Activated T-helper 9 cell treated with anti-CD3 and anti-CD28 coated beads, Interleukin-2, amount 50 U/mL, for 16 hours (primary cell): ENCODE measurements around the gene SEC14L1.

ENCODE experiments used
- DNase-seq: peaks from one replicate; pipeline ENCODE4 v3.0.0-alpha.2; 2020; ENCODE audit warnings: low read depth

The SEC14L1 gene

DNA sequence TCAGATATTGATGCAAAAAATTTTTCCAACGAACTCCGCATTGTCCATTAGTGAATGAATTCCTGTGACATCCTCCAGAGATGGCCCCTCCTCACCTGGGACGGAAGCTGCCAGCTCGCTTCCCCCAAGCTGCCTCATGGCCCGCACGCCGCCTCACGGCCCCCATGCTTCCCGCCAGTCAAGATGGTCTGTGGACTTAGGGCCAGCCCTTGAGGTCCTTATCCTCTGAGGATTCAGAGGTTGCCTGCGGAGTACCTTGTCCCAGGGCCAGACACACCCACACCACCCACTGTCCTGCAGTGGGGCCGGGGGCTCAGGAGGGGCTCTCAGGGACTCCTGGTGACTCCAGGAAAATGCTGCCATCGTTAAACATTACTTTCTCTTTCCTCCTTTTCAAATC, 73.6 kb downstream of the SEC14L1 start:
- DNase-seq = no peak

DNA sequence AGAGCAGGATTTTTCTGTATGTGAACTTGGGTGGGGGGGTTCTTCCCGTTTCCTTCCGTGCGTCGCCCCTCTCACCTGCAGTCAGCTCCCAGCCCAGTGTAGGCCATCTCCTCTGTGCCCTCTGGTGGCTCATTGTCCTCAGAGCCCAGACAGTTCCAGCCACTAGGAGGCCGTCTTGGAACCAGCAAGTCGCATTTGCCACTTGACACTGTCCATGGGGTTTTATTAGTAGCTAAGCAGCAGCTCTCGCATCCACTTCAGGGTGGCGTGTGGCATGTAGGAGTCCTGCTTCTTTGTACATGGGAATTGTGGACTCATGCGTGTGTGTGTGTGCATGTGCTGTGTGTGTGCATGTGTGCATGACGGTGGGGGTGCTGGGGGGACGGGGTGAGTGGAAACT, 74.0 kb downstream of the SEC14L1 start:
- no peak for DNase-seq

DNA sequence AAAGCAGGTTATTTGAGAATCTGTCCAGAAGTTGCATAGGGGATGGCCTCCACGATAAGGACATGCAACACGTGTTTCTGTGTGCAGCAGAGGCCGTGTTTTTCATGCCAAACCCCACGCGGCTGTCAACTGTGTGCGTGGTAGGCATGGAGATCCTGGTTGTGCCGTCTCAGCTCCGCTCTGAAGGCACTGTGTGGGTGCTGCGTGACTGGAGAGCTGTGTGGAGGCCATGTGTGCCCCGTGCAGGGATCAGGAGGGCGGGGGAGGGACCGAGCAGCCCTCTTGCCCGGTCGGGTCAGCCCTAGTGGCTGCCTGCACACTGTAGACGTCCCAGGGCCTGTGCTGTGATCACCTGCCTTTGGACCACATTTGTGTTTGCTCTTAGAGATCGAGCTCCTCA, 74.5 kb downstream of the SEC14L1 start:
- no peak for DNase-seq

DNA sequence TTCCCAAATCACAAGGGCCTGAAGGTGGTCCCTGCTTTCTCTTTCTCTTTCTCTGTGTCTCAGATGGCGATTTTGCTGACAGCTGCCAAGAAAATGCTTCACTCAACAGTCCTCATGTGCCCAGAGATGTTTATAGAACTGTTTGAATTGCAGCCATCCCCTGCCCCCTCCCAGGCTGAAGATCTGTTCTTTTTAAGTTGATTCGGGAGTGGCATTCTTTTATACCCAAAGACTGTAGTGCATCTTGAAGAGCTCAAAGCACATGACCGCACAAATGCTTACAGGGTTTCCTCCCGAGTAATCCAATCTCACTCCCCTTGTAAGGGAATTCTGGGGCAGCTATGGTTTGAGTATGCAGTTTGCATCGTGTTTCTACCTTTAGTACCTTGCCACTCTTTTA, 75.7 kb downstream of the SEC14L1 start:
- no peak for DNase-seq

DNA sequence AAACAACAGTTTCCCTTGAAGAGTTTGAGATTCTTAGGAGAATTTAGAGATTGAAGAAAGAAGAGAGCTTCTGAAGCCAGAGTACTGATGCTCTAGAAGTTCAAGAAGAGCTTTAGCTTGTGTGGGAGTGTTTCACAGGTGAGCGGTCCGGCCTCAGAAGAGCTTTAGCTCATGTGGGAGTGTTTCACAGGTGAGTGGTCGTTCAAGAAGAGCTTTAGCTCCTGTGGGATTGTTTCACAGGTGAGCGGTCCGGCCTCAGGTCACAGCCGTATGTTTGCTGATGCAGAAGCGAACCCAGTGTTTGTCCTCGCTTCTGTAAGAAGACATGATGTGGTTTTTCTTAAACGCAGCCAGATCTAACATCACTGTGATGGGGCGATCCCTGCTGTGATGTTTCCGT, 76.4 kb downstream of the SEC14L1 start:
- no peak for DNase-seq

DNA sequence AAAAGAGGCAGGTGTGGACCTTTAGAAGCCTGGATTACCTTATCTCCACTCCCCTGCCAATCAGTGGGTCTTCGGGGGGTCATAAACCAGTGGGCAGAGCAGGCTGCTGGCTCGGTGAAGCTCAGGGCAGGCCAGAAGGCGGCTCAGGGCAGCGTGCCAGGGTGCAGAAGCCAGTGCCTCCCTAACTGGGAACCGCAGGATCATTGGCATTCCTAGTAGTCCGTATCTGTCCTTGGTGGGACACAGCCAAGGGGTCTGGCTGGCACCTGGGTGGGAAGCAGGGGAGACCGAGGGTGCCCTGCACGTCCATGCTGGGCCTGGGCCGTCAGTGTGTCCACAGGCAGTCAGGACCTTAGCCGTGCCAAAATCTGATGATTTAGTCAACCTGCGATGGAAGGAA, 76.8 kb downstream of the SEC14L1 start:
- DNase-seq = no peak

DNA sequence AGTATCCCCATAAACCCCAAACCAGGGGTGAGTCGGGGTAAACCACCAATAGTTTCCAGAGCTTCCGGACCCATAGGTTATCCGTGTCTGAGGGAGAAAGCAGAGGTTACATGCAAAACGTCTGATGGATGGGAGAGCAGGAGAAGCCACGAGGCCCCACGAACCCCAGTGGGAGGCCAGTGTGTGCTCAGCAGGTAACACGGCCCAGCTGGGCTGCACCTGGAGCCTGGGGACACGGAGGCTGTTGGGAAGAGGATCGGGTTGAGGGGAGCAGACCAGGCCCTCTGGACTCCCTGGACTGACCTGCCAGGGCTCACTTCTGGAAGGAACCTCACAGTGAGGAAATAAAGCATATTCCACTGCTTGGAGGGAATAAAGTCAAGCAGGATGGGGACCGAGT, 78.1 kb downstream of the SEC14L1 start:
- DNase-seq = no peak

DNA sequence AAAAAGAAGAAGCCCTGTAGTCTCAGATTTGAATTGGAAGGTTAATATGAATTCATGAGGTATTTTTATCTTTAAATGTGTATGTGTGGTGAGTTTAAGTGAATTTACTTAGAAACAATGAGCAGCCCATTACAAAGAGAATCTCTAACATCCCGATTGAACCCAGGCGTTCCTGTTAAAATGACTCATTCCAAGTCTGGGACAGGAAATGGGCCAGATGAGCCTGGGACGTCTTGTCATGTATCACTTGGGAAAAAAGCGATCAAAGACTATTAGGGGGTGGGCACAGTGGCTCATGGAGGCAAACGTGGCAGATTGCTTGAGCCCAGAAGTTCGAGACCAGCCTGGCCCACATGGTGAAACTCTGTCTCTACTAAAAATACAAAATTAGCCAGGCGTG, 81.6 kb downstream of the SEC14L1 start:
- no peak for DNase-seq

DNA sequence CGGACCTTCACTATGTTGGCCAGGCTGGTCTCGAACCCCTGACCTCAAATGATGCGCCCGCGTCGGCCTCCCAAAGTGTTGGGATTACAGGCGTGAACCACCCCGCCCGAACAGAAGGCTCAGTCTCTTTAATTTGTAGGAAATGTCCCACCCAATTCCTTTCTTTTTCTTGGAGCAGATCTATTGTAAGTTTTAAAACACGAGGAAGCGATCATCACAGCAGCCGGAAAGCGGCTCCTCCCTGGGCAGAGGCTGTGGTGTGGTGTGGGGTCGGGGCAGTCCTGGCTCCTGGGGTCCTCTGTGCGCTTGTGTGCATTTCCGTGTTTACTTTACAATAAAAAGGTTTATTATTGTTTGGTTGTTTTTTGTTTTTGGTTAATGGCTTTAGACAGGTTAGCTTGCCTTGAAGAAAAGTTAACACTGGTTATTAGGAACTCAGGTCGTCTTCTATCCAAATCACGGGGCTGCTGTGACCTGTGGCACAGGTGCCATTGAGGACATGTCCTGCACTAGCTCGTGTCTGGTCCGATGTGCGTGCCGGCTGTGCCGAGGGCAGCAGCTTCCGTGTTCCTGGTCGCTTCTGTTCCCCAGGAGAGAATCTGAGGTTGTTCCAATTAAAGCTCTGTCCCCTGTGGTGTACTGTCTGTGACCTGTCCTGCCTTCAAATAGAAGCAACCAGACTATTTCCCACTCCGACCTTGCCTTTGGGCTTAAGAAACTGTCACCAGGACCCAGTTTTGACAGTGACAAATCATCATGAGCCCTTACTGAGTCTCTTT, 83.1 kb downstream of the SEC14L1 start:
- no peak for DNase-seq

DNA sequence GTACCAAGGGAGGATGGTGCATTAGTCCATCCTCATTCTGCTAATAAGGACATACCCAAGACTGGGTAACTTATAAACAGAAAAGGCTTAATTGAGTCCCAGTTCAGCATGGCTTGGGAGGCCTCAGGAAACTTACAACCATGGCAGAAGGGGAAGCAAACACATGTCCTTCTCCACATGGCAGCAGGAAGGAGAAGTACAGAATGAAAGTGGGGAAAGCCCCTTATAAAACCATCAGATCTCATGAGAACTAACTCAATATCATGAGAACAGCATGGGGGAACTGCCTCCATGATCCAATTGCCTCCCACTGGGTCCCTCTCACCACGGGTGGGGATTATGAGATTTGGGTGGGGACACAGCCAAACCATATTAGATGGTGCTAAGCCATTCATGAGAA, 84.5 kb downstream of the SEC14L1 start:
- DNase-seq = no peak

DNA sequence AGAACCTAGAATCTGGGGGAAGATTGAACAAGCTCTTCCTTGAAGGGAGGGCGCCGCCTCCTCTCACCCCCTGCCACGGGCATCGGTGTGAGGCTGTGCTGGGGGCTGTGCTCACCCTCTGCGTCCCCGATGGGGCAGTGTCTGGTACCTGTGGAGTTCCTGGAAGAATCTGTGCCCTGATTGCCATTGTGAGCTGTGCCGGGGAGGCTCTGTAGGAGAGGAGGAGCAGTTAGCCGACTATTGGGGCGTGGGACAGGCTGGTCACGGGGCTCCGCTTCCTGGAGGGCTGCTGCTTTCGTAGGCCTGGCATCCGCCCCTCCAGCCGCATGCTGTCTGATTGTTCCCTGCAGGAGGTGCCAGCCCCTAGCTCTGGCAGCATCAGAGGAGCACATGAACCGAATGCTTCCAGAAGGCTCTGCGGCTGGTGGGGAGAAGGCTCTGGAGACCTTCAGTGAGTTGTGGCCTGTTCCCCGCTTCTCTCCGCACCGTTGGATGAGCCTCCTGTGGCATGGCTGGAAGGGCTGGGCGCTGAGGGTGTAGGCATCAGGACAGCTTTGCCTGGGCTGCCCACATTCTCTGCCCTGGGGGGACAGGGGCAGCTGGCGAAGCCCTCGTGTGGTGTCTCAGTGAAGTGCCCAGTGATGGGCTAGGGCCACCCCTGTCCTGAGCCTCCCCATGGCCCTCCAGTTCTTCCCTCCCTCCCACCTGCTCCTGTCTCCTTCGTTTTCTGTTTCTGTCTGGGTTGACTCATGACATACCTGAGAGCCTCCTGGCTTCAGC, 86.9 kb downstream of the SEC14L1 start:
- DNase-seq = no peak

DNA sequence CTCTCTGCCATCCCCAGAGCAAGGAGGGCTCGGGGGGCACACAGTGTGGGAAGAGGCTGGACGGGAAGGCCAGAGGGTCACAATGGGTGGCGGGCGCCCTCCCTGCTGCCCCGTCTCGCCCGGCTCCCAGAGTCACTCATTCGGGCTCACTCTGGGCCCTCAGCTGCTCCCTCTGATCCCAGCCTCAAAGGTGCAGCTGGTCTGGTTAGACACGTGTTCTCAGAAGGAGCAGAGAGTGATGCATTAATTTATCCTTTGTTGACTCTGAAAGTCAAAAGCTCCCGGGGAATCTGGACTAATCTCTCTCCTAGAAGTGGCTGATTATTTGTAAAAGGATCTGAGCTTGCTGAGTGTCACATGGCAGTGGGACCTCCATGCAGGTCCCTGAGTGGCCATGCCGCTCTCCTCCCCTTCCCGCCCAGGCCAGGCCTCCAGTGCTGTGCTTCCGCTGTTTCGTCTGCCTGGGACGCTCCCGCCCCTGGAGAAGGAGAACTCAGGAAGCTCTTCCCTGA, 87.5 kb downstream of the SEC14L1 start:
- DNase-seq = no peak

DNA sequence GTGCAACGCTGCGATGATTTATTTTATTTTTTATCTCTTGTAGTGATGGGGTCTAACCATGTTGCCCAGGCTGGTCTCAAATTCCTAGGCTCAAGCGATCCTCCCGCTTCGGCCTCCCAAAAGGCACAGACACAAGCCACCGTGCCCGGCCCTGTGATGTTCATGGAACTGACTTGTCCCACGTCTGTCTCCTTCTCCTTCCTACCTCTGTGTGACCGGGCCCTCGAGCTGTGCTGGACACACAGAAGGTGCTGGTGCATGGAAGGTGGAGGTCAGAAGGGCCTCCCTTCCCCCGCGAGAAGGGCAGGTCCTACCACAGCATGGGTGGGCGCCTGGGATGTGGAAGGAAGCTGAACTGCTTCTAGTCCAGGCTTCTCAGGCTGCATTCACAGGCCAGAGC, 88.0 kb downstream of the SEC14L1 start:
- DNase-seq = no peak

DNA sequence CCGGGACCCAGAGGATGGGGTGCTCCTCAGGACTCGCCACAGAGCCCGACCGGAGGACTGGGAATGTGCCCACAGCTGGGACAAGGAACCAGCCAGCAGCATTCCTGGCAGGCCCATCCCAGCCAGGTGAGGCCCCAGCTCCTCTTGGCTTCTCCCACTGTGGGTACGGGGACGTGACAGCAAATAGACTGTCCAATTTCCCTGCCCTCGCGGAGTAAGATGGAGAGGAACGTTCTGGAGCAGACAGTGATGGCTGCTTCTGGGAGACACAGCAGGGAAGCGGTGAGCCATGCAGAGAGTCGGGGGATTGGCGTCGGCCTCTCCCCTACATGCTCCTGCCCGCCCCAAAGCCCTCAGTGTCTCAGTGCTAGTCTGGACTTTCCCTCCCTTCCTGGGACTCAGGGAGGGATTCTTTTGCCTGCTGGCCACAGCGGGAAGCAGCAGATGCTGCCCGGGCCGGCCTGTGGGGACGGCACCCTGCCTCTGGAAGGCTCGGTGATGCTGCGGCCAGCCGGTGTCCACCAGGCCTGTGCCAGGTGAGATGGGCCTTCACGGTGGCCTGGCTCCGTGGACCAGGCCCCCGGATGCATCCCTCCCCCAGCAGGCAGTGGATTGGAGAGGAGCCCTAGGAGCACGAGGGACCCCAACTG, 89.1 kb downstream of the SEC14L1 start:
- DNase-seq = no peak

DNA sequence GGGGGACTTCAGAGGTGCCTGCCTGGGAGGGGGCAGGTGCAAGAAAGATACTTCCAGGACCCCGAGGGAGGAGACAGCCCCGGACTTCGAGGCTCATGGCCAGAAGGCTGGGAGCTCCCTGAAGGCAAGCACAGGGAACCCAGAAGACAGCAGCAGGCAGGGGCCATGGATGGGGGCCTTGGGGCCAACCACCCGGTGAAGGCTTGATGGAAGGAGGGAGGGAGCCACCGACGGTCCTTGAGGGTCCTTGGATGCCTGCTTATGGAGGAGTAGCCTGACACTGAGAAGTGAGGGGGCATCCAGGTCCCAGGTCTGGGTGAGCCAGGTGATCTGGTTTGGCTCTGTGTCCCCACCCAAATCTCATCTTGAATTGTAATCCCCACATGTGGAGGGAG, 89.7 kb downstream of the SEC14L1 start:
- DNase-seq = no peak

DNA sequence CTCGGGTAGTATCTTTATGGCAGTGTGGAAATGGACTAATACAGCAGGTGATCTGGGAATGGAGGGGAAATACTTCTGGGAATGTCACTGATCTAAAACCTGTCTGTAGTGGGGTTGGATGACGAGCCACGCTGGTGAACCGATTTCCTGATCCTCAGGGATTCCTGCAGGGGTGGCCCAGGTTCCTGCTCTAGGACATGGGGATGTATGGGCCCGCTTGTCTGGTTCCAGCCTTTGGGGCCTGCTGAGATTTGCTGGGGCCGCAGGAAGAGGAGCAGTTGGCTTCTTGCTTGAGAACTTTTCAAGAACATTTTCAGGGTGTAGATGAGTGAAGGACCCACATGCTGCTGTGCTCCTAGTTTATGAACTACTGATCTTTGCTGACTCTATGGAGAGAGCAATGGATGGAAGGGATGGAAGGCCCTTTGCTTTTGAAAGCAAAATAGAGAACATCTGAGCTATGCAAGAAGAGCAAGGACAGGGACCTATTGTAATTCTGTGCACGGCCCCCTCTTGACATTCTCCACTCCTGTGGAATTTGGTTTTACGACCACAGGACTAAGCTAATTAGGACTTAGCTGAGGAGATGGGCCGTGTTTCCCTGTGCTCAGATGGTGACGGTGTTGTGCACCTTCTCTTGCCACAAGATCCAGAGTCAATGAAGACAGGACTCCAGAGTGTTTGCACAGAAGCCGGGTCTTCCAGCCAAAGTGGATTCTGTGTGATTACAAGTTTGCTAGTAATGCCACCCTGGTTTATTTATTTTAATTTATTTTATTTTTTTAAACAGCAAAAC, 90.5 kb downstream of the SEC14L1 start:
- DNase-seq = no peak

DNA sequence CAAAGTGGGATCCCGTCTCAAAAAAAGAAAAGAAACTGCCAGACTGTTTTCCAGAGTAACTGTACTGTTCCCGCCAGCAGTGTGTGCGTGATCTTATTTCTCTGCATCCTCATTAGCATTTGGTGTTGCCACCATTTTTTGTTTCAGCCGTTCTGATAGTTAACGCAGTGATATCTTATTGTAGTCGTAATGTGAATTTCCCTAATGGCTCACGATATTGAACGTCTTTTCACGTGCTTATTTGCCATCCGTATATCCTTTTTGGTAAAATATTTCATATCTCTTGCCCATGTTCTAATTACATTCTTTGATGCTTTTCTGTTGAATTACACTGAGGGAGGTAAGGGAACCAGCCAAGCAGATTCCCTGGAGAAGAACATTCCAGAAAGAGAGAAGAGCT, 92.4 kb downstream of the SEC14L1 start:
- DNase-seq = no peak

DNA sequence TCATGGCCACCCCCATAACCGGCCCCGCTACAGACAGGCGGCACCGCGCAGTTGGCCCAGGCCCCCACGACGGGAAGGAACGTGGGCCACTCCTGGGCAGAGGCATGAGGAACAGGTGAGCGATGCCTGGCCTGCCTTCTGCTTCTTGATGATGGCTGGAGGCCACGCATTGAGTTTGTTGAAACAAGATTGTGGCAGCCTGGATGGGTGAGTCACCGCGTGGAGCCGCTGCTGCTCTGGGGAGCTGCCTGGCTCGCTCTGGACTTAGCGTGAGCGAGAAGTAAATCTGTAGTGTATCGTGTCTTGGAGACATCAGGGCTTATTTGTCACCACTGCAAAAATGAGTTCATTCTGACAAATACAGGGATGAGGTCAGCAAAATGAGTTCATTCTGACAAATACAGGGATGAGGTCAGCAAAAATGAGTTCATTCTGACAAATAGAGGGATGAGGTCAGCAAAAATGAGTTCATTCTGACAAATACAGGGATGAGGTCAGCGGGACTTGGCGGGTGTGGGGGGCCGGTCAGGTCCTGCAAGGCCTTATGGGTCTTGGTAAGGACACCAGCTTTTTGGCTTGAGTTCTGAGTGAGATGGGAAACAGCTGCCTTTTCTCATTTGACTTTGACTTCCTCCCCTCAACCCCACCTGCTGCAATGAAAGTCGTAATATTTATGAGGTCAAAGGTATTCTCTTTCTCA, 93.0 kb downstream of the SEC14L1 start:
- DNase-seq = no peak

DNA sequence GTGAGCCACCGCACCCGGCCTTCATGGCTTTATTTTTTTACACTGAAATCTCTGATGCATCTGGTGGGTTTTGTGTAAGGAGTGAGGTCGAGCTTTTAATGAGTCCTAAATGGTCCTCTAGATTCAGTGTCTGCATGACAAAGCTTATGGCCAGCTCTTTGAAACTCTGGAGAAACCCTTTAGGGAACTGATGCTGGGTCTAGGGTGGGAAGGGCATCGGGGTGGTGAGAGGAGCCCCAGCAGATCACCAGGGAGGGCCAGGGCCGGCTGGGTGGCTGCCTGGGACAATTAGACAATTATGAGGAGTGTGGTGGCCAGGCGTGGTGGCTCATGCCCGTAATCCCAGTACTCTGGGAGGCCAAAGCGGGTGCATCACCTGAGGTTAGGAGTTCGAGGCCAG, 93.9 kb downstream of the SEC14L1 start:
- no peak for DNase-seq

DNA sequence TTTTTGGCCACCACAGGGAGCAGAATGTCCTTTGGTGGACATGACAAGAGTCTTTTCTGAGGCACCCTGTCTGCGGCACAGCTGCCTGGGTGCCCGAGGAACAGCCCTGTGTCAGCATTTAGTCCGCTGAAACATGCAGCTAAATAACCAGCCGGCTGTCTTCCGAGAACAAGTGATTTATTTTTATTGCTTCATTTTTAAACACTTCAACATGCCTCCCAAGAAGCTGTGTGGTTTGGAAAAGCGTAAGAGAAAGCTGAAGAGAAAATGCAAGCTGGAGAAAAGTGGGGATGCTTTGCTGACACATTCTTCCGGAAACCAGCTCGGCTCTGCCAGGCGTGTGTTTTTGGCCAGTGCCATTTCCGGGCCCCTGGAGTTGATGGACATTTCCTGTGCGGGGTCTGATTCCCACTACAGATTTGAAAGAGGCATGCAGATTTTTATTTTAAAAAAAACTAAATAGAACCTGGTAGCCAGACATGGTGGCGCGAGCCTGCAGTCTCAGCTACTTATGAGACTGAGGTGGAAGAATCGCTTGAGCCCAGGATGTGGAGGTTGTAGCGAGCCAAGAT, 94.7 kb downstream of the SEC14L1 start:
- DNase-seq = no peak
